OCI-LY7 (cell line): ENCODE results near the gene UBFD1. TPM values are rescaled to one million over a fixed set of nuclear protein-coding genes. Genes with fewer than 3 reads are reported as not detected.

Experiments
- BruUV-seq: library from RNA; stranded (reverse); fragments of 400-500 nt; replicated peaks from 2 replicates; lab custom pipeline; 2021; lab: Mats Ljungman, UMichigan
- CTCF ChIA-PET: fragments of 300-600 bp; sonication (Branson Sonifier 250); formaldehyde crosslinking; loops from one replicate; lab custom pipeline; 2022; ENCODE audit warnings: antibody characterized with exemption; ENCODE audit not compliant: unreplicated experiment; lab: Charles Lee
- POLR2A ChIA-PET: fragments of 300-600 bp; sonication (Branson Sonifier 250); formaldehyde crosslinking; loops from one replicate; lab custom pipeline; 2022; ENCODE audit warnings: antibody characterized with exemption; lab: Charles Lee
- DNase-seq: peaks from one replicate; pipeline ENCODE4 v3.0.0-alpha.2; 2015; ENCODE audit warnings: low spot score
- H2AFZ ChIP-seq: fragments of 200-600 bp; sonication (generic), shearing (Covaris generic); 2 replicates; pipeline ENCODE4 v1.6.1; 2014; ENCODE audit warnings: mild to moderate bottlenecking, antibody characterized with exemption, low read length, moderate library complexity
- H3K27ac ChIP-seq: fragments of 200-600 bp; sonication (generic); 2 replicates; pipeline ENCODE4 v1.5.1; 2014; ENCODE audit warnings: mixed run types, low read depth, mild to moderate bottlenecking, moderate library complexity, low read length, inconsistent platforms; ENCODE audit not compliant: poor library complexity, severe bottlenecking
- H3K36me3 ChIP-seq: fragments of 200-600 bp; sonication (generic); 2 replicates; pipeline ENCODE4 v1.6.1; 2014; ENCODE audit warnings: mild to moderate bottlenecking, antibody characterized with exemption, low read length, moderate library complexity, mixed read lengths; ENCODE audit not compliant: insufficient read depth
- H3K4me1 ChIP-seq: fragments of 200-600 bp; sonication (generic); 2 replicates; pipeline ENCODE4 v1.5.1; 2014; ENCODE audit warnings: mild to moderate bottlenecking, low read length; ENCODE audit not compliant: insufficient read depth, poor library complexity, severe bottlenecking
- H3K4me2 ChIP-seq: fragments of 200-600 bp; sonication (generic); 2 replicates; pipeline ENCODE4 v1.6.1; 2014; ENCODE audit warnings: mild to moderate bottlenecking, low read length
- H3K4me3 ChIP-seq: fragments of 200-600 bp; sonication (generic); 2 replicates; pipeline ENCODE4 v1.5.1; 2014; ENCODE audit warnings: mild to moderate bottlenecking, low read depth, low read length; ENCODE audit not compliant: poor library complexity, severe bottlenecking
- H3K79me2 ChIP-seq: fragments of 200-600 bp; sonication (generic); 2 replicates; pipeline ENCODE4 v1.6.1; 2016; ENCODE audit warnings: low read depth, mild to moderate bottlenecking, low read length, moderate library complexity, mixed read lengths; ENCODE audit not compliant: insufficient read depth
- H3K9me2 ChIP-seq: fragments of 200-600 bp; sonication (generic); 2 replicates; pipeline ENCODE4 v1.6.1; 2016; ENCODE audit warnings: mild to moderate bottlenecking, low read length, mixed read lengths; ENCODE audit not compliant: insufficient read depth
- H3K9me3 ChIP-seq: fragments of 200-600 bp; sonication (generic); 2 replicates; pipeline ENCODE4 v1.6.1; 2014; ENCODE audit warnings: mild to moderate bottlenecking, mixed run types, low read length, mixed read lengths
- H4K20me1 ChIP-seq: fragments of 200-600 bp; sonication (generic); 2 replicates; pipeline ENCODE4 v1.6.1; 2014; ENCODE audit warnings: mild to moderate bottlenecking, antibody characterized with exemption, low read length, moderate library complexity, mixed read lengths; ENCODE audit not compliant: insufficient read depth
- CTCF ChIP-seq: fragments of 200-600 bp; sonication (generic); conservative IDR thresholded peaks from 2 replicates; pipeline ENCODE4 v1.5.1; 2014; ENCODE audit warnings: mild to moderate bottlenecking, antibody characterized with exemption, low read length, moderate library complexity, mixed read lengths
- EZH2phosphoT487 ChIP-seq: fragments of 200-600 bp; sonication (generic); IDR thresholded peaks from 2 replicates; pipeline ENCODE4 v1.6.1; 2018; ENCODE audit warnings: low read depth, borderline replicate concordance, mild to moderate bottlenecking, mixed run types, antibody characterized with exemption, low read length, moderate library complexity, mixed read lengths
- intact Hi-C: fragments of 100-400 bp; cut with micrococcal nuclease; formaldehyde crosslinking; loops from one replicate; pipeline ENCODE4 v1.10.0; 2022; ENCODE audit not compliant: unreplicated experiment
- total RNA-seq, 2 experiments: library from RNA; depleted of rRNA in 1 of 2; stranded (reverse); fragments of >200 nt in 1 of 2; shearing (Covaris generic) in 1 of 2; gene quantifications; 2 replicates each; pipeline ENCODE4 v1.2.3, GENCODE V29; 2014 to 2022

UBFD1 gene
- total RNA-seq, 2 experiments from 2014 or later: 42.4 to 67.1 TPM

- DNase-seq: no peak
- Histone ChIP-seq H3K4me3 (no peak overlapping the region), H3K36me3 (peaks cover 83% of the 10 kb centered on the region), H2AFZ (no peak overlapping the region), H3K9me2 (no peaks in the 10 kb centered on the region), H3K4me1 (peaks cover 15% of the 10 kb centered on the region), H3K9me3 (no peaks in the 10 kb centered on the region), H3K4me2 (no peak overlapping the region), H3K27ac (no peak overlapping the region), H3K79me2 (peaks cover 32% of the 10 kb centered on the region), H4K20me1 (no peaks in the 10 kb centered on the region; the same call in 1 of the 2 replicates)
- no peak for TF ChIP-seq CTCF
- TF ChIP-seq EZH2phosphoT487: no peak
- intact Hi-C loops: no loop called here
- BruUV-seq: no TSS peak
- CTCF ChIA-PET: no interaction called here
- POLR2A ChIA-PET: interaction anchor here (1.1 kb wide), 1 partner anchor 16 kb away, joined by 3 read pairs; no protein-coding TSS in a partner anchor
Measured at GRCh38 chr16:23562505-23562904, 5.0 kb downstream of the UBFD1 start.

- no TSS peak for BruUV-seq
- H3K27ac ChIP-seq: no peak overlapping the region
- H2AFZ ChIP-seq: no peak overlapping the region
- peaks cover 26% of the 10 kb centered on the region for H3K79me2 ChIP-seq
- H3K9me2 ChIP-seq: no peaks in the 10 kb centered on the region
- no peak for DNase-seq
- intact Hi-C loops: no loop called here
- CTCF ChIA-PET: interaction anchor here (0.6 kb wide), 1 partner anchor 35 kb away, joined by 3 read pairs; no protein-coding TSS in a partner anchor
- H3K4me1 ChIP-seq: peaks cover 14% of the 10 kb centered on the region
- H3K4me3 ChIP-seq: no peak overlapping the region
- H3K36me3 ChIP-seq: peaks cover 90% of the 10 kb centered on the region
- H4K20me1 ChIP-seq: no peaks in the 10 kb centered on the region; the same call in 1 of the 2 replicates
- no peak overlapping the region for H3K4me2 ChIP-seq
- POLR2A ChIA-PET: interaction anchor here (1.1 kb wide), 1 partner anchor 15 kb away, joined by 3 read pairs; no protein-coding TSS in a partner anchor
- no peaks in the 10 kb centered on the region for H3K9me3 ChIP-seq
- TF ChIP-seq EZH2phosphoT487: no peak
- TF ChIP-seq CTCF: no peak
Measured at GRCh38 chr16:23563186-23563585, 5.7 kb downstream of the UBFD1 start.

- Histone ChIP-seq H3K79me2 (peaks cover 10% of the 10 kb centered on the region; the same call in 1 of the 2 replicates), H3K4me3 (no peak overlapping the region), H3K9me3 (no peaks in the 10 kb centered on the region), H3K27ac (no peak overlapping the region), H2AFZ (no peak overlapping the region), H3K4me2 (no peak overlapping the region), H3K9me2 (no peaks in the 10 kb centered on the region), H3K36me3 (peaks cover 97% of the 10 kb centered on the region), H3K4me1 (peaks cover 6% of the 10 kb centered on the region), H4K20me1 (no peaks in the 10 kb centered on the region)
- ChIA-PET CTCF (no interaction called here), POLR2A (no interaction called here)
- no peak for DNase-seq
- intact Hi-C loops: no loop called here
- no TSS peak for BruUV-seq
- TF ChIP-seq CTCF (no peak), EZH2phosphoT487 (no peak)
Measured at GRCh38 chr16:23564575-23565363, 7.2 kb downstream of the UBFD1 start.
